GM12878 (cell line): ENCODE results near the gene FGD5. TPM values are rescaled to one million over a fixed set of nuclear protein-coding genes. Genes with fewer than 3 reads are reported as not detected.

Experiments used
- ATAC-seq: fragments of 200-7000 bp; cut with Tn5 transposase; 3 replicates; pipeline ENCODE4 v1.9.1; 2020; ENCODE audit warnings: mild to moderate bottlenecking, moderate library complexity
- BruUV-seq: library from RNA; stranded (reverse); fragments of 400-500 nt; replicated peaks from 2 replicates; lab custom pipeline; 2021; lab: Mats Ljungman, UMichigan
- CTCF ChIA-PET: fragments of 300-600 bp; sonication (Branson Sonifier 250); formaldehyde crosslinking; extraction: SDS; loops from one replicate; lab custom pipeline; 2021; ENCODE audit warnings: inconsistent platforms; lab: Yijun Ruan, JAX
- POLR2A ChIA-PET: fragments of 350-600 bp; formaldehyde crosslinking; extraction: SDS; loops from one replicate; lab custom pipeline; 2021; ENCODE audit warnings: inconsistent platforms; lab: Charles Lee
- RAD21 ChIA-PET: fragments of 300-600 bp; sonication (Branson Sonifier 250); formaldehyde crosslinking; loops from one replicate; lab custom pipeline; 2023; ENCODE audit warnings: antibody characterized with exemption; ENCODE audit not compliant: unreplicated experiment; lab: Charles Lee
- SMC1A ChIA-PET: fragments of 300-600 bp; sonication (Branson Sonifier 250); formaldehyde crosslinking; loops from one replicate; lab custom pipeline; 2023; ENCODE audit not compliant: unreplicated experiment, uncharacterized antibody; lab: Charles Lee
- DNase-seq: peaks from one replicate; pipeline ENCODE4 v3.0.0-alpha.2; 2011; ENCODE audit warnings: low read depth, low spot score
- FAIRE-seq: peaks from 3 replicates; lab custom pipeline; 2011; peaks lifted over from hg19 to GRCh38; lab: Jason Lieb, UNC
- H2AFZ ChIP-seq: 2 replicates; pipeline ENCODE4 v1.6.0; 2011; ENCODE audit warnings: low read depth, low read length, control low read depth; ENCODE audit not compliant: control insufficient read depth
- H3K27ac ChIP-seq: 2 replicates; pipeline ENCODE4 v1.5.1; 2011; ENCODE audit warnings: control low read depth; ENCODE audit not compliant: control insufficient read depth, insufficient read depth
- H3K27me3 ChIP-seq, 2 experiments: replicated peaks in 1 of 2; 2 replicates each; pipeline versions ENCODE4 v1.6.0 to v1.6.1; 2011; ENCODE audit warnings: low read length in 1 of 2; ENCODE audit not compliant: control insufficient read depth in 2 of 2, insufficient read depth in 2 of 2
- H3K36me3 ChIP-seq, 2 experiments: 2 replicates each; pipeline ENCODE4 v1.5.1; 2011; ENCODE audit warnings: low read length in 1 of 2; ENCODE audit not compliant: control insufficient read depth in 2 of 2, insufficient read depth in 2 of 2
- H3K4me1 ChIP-seq: 2 replicates; pipeline ENCODE4 v1.6.1; 2011; ENCODE audit warnings: mild to moderate bottlenecking, low read length, moderate library complexity, mixed read lengths; ENCODE audit not compliant: control insufficient read depth, insufficient read depth
- H3K4me2 ChIP-seq: 2 replicates; pipeline ENCODE4 v1.6.0; 2011; ENCODE audit warnings: control low read depth; ENCODE audit not compliant: control insufficient read depth, insufficient read depth
- H3K4me3 ChIP-seq: fragments of 200-600 bp; sonication (generic); 2 replicates; pipeline ENCODE4 v1.5.1; 2016
- H3K79me2 ChIP-seq: 2 replicates; pipeline ENCODE4 v1.6.0; 2011; ENCODE audit warnings: low read length; ENCODE audit not compliant: control insufficient read depth, insufficient read depth
- H3K9ac ChIP-seq: 2 replicates; pipeline ENCODE4 v1.8.0; 2011; ENCODE audit warnings: low read length, control low read depth, mixed read lengths; ENCODE audit not compliant: control insufficient read depth, insufficient read depth
- H3K9me3 ChIP-seq: replicated peaks from 3 replicates; pipeline ENCODE4 v1.5.1; 2011; ENCODE audit warnings: mild to moderate bottlenecking, low read length; ENCODE audit not compliant: control insufficient read depth, insufficient read depth
- H4K20me1 ChIP-seq: 2 replicates; pipeline ENCODE4 v1.6.0; 2011; ENCODE audit not compliant: control insufficient read depth, insufficient read depth
- LARP7 ChIP-seq: fragments of 450-650 bp; IDR thresholded peaks from 2 replicates; pipeline ENCODE4 v1.6.1; 2017; ENCODE audit warnings: mild to moderate bottlenecking
- MXI1 ChIP-seq: fragments of 150-350 bp; IDR thresholded peaks from 2 replicates; pipeline ENCODE4 v1.6.1; 2011; ENCODE audit warnings: low read depth, mild to moderate bottlenecking, inconsistent platforms, low read length, improper control_type of control experiment
- NBN ChIP-seq: fragments of 450-650 bp; IDR thresholded peaks from 2 replicates; pipeline ENCODE4 v1.6.1; 2016
- SIX5 ChIP-seq: IDR thresholded peaks from 2 replicates; pipeline ENCODE4 v1.6.1; 2011; ENCODE audit warnings: mild to moderate bottlenecking, low read depth, low read length, moderate library complexity; ENCODE audit not compliant: severe bottlenecking
- SREBF1 ChIP-seq: IDR thresholded peaks from 2 replicates; pipeline ENCODE4 v1.6.1; 2012; ENCODE audit warnings: mild to moderate bottlenecking, low read length
- SUPT20H ChIP-seq: IDR thresholded peaks from 2 replicates; pipeline ENCODE4 v1.6.1; 2011; ENCODE audit warnings: low read depth, mild to moderate bottlenecking, low read length, moderate library complexity, borderline replicate concordance; ENCODE audit not compliant: control insufficient read depth
- ZNF274 ChIP-seq: IDR thresholded peaks from one replicate; pipeline ENCODE4 v1.8.0; 2011; ENCODE audit not compliant: insufficient read length, insufficient read depth
- WGBS: methylation state at CpG from one replicate; pipeline ENCODE4 v1.1.6; 2016; ENCODE audit warnings: low lambda C conversion rate; ENCODE audit not compliant: insufficient replicate concordance, insufficient coverage; ENCODE audit errors: missing lambda C conversion rate; 5-methylcytosine and 5-hydroxymethylcytosine counted together
- in situ Hi-C: fragments of 300-500 bp; cut with MboI; formaldehyde crosslinking; loops from 9 replicates; pipeline ENCODE4 v1.14.3; 2018; ENCODE audit warnings: mixed read lengths
- intact Hi-C: fragments of 100-400 bp; cut with micrococcal nuclease; formaldehyde crosslinking; loops from one replicate; pipeline ENCODE4 v1.14.2; 2022; ENCODE audit not compliant: unreplicated experiment
- polyA plus RNA-seq, 11 experiments: library from polyadenylated mRNA; depleted of rRNA in 4 of 11; unstranded in 6 of 11; stranded (reverse) in 5 of 11; fragments of >200 nt; fragmentation: Nextera tagmentation in 4 of 11; fragmentation: Illumina TruSeq in 1 of 11; extraction: Ambion mirVana in 4 of 11; extraction: Trizol in 1 of 11; gene quantifications; 1 replicate in 1 of 11; 2 replicates in 10 of 11; pipeline versions ENCODE4 v1.2.1 to v1.2.3, GENCODE V29; 2011 to 2016; ENCODE audit warnings: inconsistent platforms in 2 of 11, missing spikeins in 2 of 11, low read depth in 1 of 11
- total RNA-seq, 4 experiments: library from RNA; depleted of rRNA in 3 of 4; stranded (reverse); fragments of >200 nt in 3 of 4; fragmentation: Illumina TruSeq in 1 of 4; extraction: Trizol in 1 of 4; gene quantifications; 2 replicates each; pipeline versions ENCODE4 v1.2.1 to v1.2.3, GENCODE V29; 2013 to 2021
- TF ChIP-seq, protein P1 (sequence below): IDR thresholded peaks from 2 replicates; pipeline ENCODE4 v1.6.1; 2011; ENCODE audit warnings: low read depth, low read length, improper control_type of control experiment, borderline replicate concordance
- TF ChIP-seq, protein P2 (sequence below): IDR thresholded peaks from 2 replicates; pipeline ENCODE4 v1.6.1; 2012; ENCODE audit warnings: low read depth, low read length, improper control_type of control experiment

Gene FGD5
- total and polyA plus RNA-seq, 10 of the 15 experiments (the other 5 are each of a cell fraction or from before 2014, with no cell fraction given): 0.03 to 0.13 (median 0.11) TPM; not detected in 3

DNA sequence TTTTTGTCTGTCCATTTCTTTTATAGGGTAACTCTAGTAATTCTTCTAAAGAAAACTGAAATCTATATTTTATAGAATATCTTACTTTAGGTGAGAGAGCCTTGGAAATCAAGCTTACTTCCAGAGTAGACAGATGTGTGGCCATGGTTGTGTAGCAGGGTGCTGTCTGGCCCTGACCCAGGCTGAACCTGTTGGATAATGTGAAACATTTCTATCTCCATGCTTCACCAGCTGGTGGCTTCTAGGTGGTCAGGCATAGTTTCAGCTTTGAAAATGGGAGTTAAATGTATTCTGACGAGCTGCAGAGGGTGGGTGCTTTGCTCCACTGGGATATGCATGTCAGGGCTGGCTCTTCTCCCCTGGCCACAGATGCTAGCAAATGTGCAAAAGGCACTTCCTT, 107.8 kb downstream of the FGD5 start:
- Histone ChIP-seq H4K20me1 (no peaks in the 10 kb centered on the region), H3K9ac (no peak overlapping the region), H3K27me3 (no peaks in the 10 kb centered on the region), H3K4me2 (no peak overlapping the region), H3K36me3 (no peaks in the 10 kb centered on the region), H3K9me3 (no peaks in the 10 kb centered on the region), H2AFZ (no peak overlapping the region), H3K4me1 (no peaks in the 10 kb centered on the region), H3K79me2 (no peaks in the 10 kb centered on the region), H3K4me3 (no peak overlapping the region)
- no peak for DNase-seq
- in situ Hi-C loops (no loop called here), intact Hi-C loops (loop anchor here (5.0 to 10.0 kb wide), 2 partner anchors 91 to 278 kb away; partner anchors contain the start of gene CAPN7)
- BruUV-seq: no TSS peak
- 0% methylated on average over 1 of the region's 1 CpG for WGBS
- RAD21 ChIA-PET: interaction anchor here (0.6 to 1.9 kb wide), 11 partner anchors 14 to 283 kb away, joined by 3 to 6 read pairs (median 4); partner anchors contain the start of gene RBSN
- FAIRE-seq: no peak
- SMC1A ChIA-PET: interaction anchor here (0.7 to 2.8 kb wide), 11 partner anchors 12 to 479 kb away, joined by 3 to 11 read pairs (median 3); no protein-coding TSS in a partner anchor
- CTCF ChIA-PET: interaction anchor here (0.8 to 2.7 kb wide), 32 partner anchors 13 to 478 kb away, joined by 3 to 12 read pairs (median 4); partner anchors contain the start of gene MRPS25
- no peak for TF ChIP-seq LARP7
- TF ChIP-seq ZNF274: no peak
- TF ChIP-seq SIX5: no peak
- TF ChIP-seq, protein P1, sequence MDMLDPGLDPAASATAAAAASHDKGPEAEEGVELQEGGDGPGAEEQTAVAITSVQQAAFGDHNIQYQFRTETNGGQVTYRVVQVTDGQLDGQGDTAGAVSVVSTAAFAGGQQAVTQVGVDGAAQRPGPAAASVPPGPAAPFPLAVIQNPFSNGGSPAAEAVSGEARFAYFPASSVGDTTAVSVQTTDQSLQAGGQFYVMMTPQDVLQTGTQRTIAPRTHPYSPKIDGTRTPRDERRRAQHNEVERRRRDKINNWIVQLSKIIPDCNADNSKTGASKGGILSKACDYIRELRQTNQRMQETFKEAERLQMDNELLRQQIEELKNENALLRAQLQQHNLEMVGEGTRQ: no peak
- no peak for TF ChIP-seq SUPT20H
- no peak for TF ChIP-seq SREBF1
- TF ChIP-seq, protein P2, sequence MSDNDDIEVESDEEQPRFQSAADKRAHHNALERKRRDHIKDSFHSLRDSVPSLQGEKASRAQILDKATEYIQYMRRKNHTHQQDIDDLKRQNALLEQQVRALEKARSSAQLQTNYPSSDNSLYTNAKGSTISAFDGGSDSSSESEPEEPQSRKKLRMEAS: no peak
- no peak for TF ChIP-seq MXI1
- no peak for TF ChIP-seq NBN
- TF ChIP-seq, all 136 proteins: peak for 0
- POLR2A ChIA-PET: interaction anchor here (0.5 to 1.1 kb wide), 2 partner anchors 11 to 39 kb away, joined by 3 to 4 read pairs; no protein-coding TSS in a partner anchor
- ATAC-seq: no peak
- no peak overlapping the region for H3K27ac ChIP-seq
